Ascending aorta (tissue), 2 donors: ENCODE data around the gene PXDN. TPM values are rescaled to one million over a fixed set of nuclear protein-coding genes. Genes with fewer than 3 reads are reported as not detected.

Source experiments
- DNase-seq, 2 donors: peaks; one replicate each; pipeline ENCODE4 v3.0.0-alpha.2; 2019; ENCODE audit warnings: low spot score in 2 of 2
- H3K27ac ChIP-seq, 2 donors: fragments of 200-600 bp; sonication (generic); one replicate each; pipeline ENCODE4 v1.5.1; 2016 to 2017; ENCODE audit warnings: mild to moderate bottlenecking in 1 of 2
- H3K27me3 ChIP-seq: fragments of 200-600 bp; sonication (generic); one replicate; pipeline ENCODE4 v1.5.1; 2017
- H3K36me3 ChIP-seq, 2 donors: fragments of 200-600 bp; sonication (generic); one replicate each; pipeline ENCODE4 v1.5.1; 2016
- H3K4me1 ChIP-seq, 2 donors: fragments of 200-600 bp; sonication (generic); one replicate each; pipeline ENCODE4 v1.5.1; 2016 to 2017; ENCODE audit warnings: mild to moderate bottlenecking in 1 of 2
- H3K4me3 ChIP-seq, 2 donors: fragments of 200-600 bp; sonication (generic); one replicate each; pipeline ENCODE4 v1.5.1; 2016 to 2017; ENCODE audit warnings: mild to moderate bottlenecking in 1 of 2
- H3K9me3 ChIP-seq, 2 donors: fragments of 200-600 bp; sonication (generic); one replicate each; pipeline ENCODE4 v1.5.1; 2016
- CTCF ChIP-seq, 3 experiments: fragments of 200-600 bp in 2 of 3; fragments of 450-650 bp in 1 of 3; sonication (generic) in 2 of 3; IDR thresholded peaks; one replicate each; pipeline ENCODE4 v1.5.1; 2016 to 2019; ENCODE audit warnings: antibody characterized with exemption in 3 of 3, mild to moderate bottlenecking in 1 of 3, moderate library complexity in 1 of 3
- intact Hi-C: fragments of 100-400 bp; cut with DNase I; formaldehyde crosslinking; loops from one replicate; pipeline ENCODE4 v1.15.1; 2023
- total RNA-seq: library from RNA; depleted of rRNA; stranded (reverse); fragments of >200 nt; gene quantifications from one replicate; pipeline ENCODE4 v1.1.0, GENCODE V29; 2016

PXDN gene
- total RNA-seq, 1 donor from 2014 or later = 188 TPM

GRCh38 chr2:1609485-1610095, 134.7 kb downstream of the PXDN start:
- H3K4me1 ChIP-seq = no peaks in the 10 kb centered on the region
- no peak overlapping the region for H3K4me3 ChIP-seq
- no peaks in the 10 kb centered on the region for H3K9me3 ChIP-seq
- no peak for DNase-seq
- H3K36me3 ChIP-seq = no peaks in the 10 kb centered on the region
- intact Hi-C loops = no loop called here
- H3K27me3 ChIP-seq = no peaks in the 10 kb centered on the region
- no peak for TF ChIP-seq CTCF (IDR thresholded peaks at IDR 0.05)
- H3K27ac ChIP-seq = no peak overlapping the region

- intact Hi-C loops = no loop called here
- no peak for TF ChIP-seq CTCF (IDR thresholded peaks at IDR 0.05)
Observed at GRCh38 chr2:1609040-1609439, 135.3 kb downstream of the PXDN start.

GRCh38 chr2:1607971-1608688, 136.2 kb downstream of the PXDN start:
- Histone ChIP-seq H3K36me3 (no peaks in the 10 kb centered on the region), H3K27ac (no peak overlapping the region), H3K27me3 (no peaks in the 10 kb centered on the region), H3K4me3 (no peak overlapping the region), H3K9me3 (no peaks in the 10 kb centered on the region), H3K4me1 (no peaks in the 10 kb centered on the region)
- intact Hi-C loops = no loop called here
- no peak for TF ChIP-seq CTCF (IDR thresholded peaks at IDR 0.05)
- no peak for DNase-seq

More at GRCh38 chr2:1609040-1609439, 135.3 kb downstream of the PXDN start:
- no peak for DNase-seq
- no peak overlapping the region for H3K27ac ChIP-seq
- H3K4me3 ChIP-seq = no peak overlapping the region
- H3K36me3 ChIP-seq = no peaks in the 10 kb centered on the region
- H3K9me3 ChIP-seq = no peaks in the 10 kb centered on the region
- no peaks in the 10 kb centered on the region for H3K4me1 ChIP-seq
- H3K27me3 ChIP-seq = no peaks in the 10 kb centered on the region

- intact Hi-C loops = no loop called here
- no peaks in the 10 kb centered on the region for H3K9me3 ChIP-seq
- no peaks in the 10 kb centered on the region for H3K27me3 ChIP-seq
- no peaks in the 10 kb centered on the region for H3K36me3 ChIP-seq
- H3K27ac ChIP-seq = no peak overlapping the region
- TF ChIP-seq CTCF (IDR thresholded peaks at IDR 0.05) = no peak
- H3K4me1 ChIP-seq = no peaks in the 10 kb centered on the region
- H3K4me3 ChIP-seq = no peak overlapping the region
- no peak for DNase-seq
Observed at GRCh38 chr2:1607236-1607920, 136.9 kb downstream of the PXDN start.

- Histone ChIP-seq H3K4me3 (no peak overlapping the region), H3K9me3 (no peaks in the 10 kb centered on the region), H3K36me3 (no peaks in the 10 kb centered on the region), H3K4me1 (no peaks in the 10 kb centered on the region), H3K27me3 (no peaks in the 10 kb centered on the region), H3K27ac (no peak overlapping the region)
- no peak for DNase-seq
- intact Hi-C loops = no loop called here
- no peak for TF ChIP-seq CTCF (IDR thresholded peaks at IDR 0.05)
Observed at GRCh38 chr2:1606421-1607235, 137.7 kb downstream of the PXDN start.
